ENCODE results near the gene SYT12. TPM values are rescaled to one million over a fixed set of nuclear protein-coding genes. Genes with fewer than 3 reads are reported as not detected.

SYT12 gene
- total and polyA plus RNA-seq, 2 donors (not counting 1 experiment from before 2014, with no cell fraction given): not detected

- Histone ChIP-seq H3K4me2 (replicated peaks; ENCODE audit: low read depth, low read length, poor library complexity, severe bottlenecking) (no peak overlapping the region), H3K9ac (ENCODE audit: low read length) (no peak overlapping the region), H3K4me1 (ENCODE audit: control insufficient read depth in 2 of 2, insufficient read depth in 2 of 2, low read length in 2 of 2) (peaks cover 14 to 19% of the 10 kb centered on the region in 2 donors), H3K36me3 (replicated peaks in 1 of 2; ENCODE audit: control extremely low read depth in 1 of 2, control insufficient read depth in 1 of 2, extremely low read depth in 1 of 2, insufficient read depth in 2 of 2, low read length in 1 of 2) (no peaks in the 10 kb centered on the region), H3K27me3 (replicated peaks in 1 of 4; ENCODE audit: control extremely low read depth in 1 of 4, control insufficient read depth in 3 of 4, insufficient read depth in 4 of 4, low read length in 3 of 4) (peaks cover 0 to 53% (median 24%) of the 10 kb centered on the region in 4 experiments), H3K9me3 (ENCODE audit: control extremely low read depth in 1 of 3, control insufficient read depth in 2 of 3, insufficient read depth in 1 of 3, low read length in 2 of 3) (no peaks in the 10 kb centered on the region), H3K4me3 (ENCODE audit: control extremely low read depth in 1 of 5, extremely low read depth in 1 of 5, insufficient read depth in 1 of 5, low read depth in 2 of 5, low read length in 4 of 5) (no peak overlapping the region), H4K20me1 (ENCODE audit: control insufficient read depth, insufficient read depth, low read length, poor library complexity, severe bottlenecking) (no peaks in the 10 kb centered on the region), H3K79me2 (ENCODE audit: control insufficient read depth, insufficient read depth, low read length) (no peaks in the 10 kb centered on the region), H2AFZ (ENCODE audit: insufficient read depth, low read depth, low read length, poor library complexity, severe bottlenecking) (no peak overlapping the region), H3K27ac (ENCODE audit: low read length in 2 of 2) (no peak overlapping the region)
- DNase-seq: no peak
- ChIA-PET CTCF (no interaction called here), POLR2A (no interaction called here)
- H3K4me3 Mint-ChIP-seq: no peak overlapping the region
- H3K27me3 Mint-ChIP-seq: peaks cover 50% of the 10 kb centered on the region
- H3K9me3 Mint-ChIP-seq (ENCODE audit: insufficient read depth): no peaks in the 10 kb centered on the region
- H3K27ac Mint-ChIP-seq: no peak overlapping the region
- 82% methylated on average over 8 of the region's 8 CpGs for WGBS (ENCODE audit: insufficient coverage)
- peaks cover 16% of the 10 kb centered on the region for H3K4me1 Mint-ChIP-seq
- TF ChIP-seq CTCF (IDR thresholded peaks at IDR 0.05): no peak
- TF ChIP-seq EZH2 (IDR thresholded peaks at IDR 0.05; ENCODE audit: borderline replicate concordance, insufficient read depth, low read depth, low read length, poor library complexity, severe bottlenecking): no peak
- ATAC-seq (ENCODE audit: low read depth): no peak
- intact Hi-C loops (cut with micrococcal nuclease): no loop called here
These were observed 10.8 kb downstream of the SYT12 start for GRCh38 chr11:67033661-67034166.

- intact Hi-C loops (cut with micrococcal nuclease): no loop called here
- H3K4me3 Mint-ChIP-seq: no peak overlapping the region
- CTCF ChIA-PET: no interaction called here
- DNase-seq: no peak
- no peak overlapping the region for H3K4me3 ChIP-seq (ENCODE audit: control extremely low read depth in 1 of 5, extremely low read depth in 1 of 5, insufficient read depth in 1 of 5, low read depth in 2 of 5, low read length in 4 of 5)
- no peak overlapping the region for H3K4me2 ChIP-seq (replicated peaks; ENCODE audit: low read depth, low read length, poor library complexity, severe bottlenecking)
- TF ChIP-seq CTCF (IDR thresholded peaks at IDR 0.05): no peak
- TF ChIP-seq EZH2 (IDR thresholded peaks at IDR 0.05; ENCODE audit: borderline replicate concordance, insufficient read depth, low read depth, low read length, poor library complexity, severe bottlenecking): no peak
- H3K9ac ChIP-seq (ENCODE audit: low read length): no peak overlapping the region
- H3K79me2 ChIP-seq (ENCODE audit: control insufficient read depth, insufficient read depth, low read length): no peaks in the 10 kb centered on the region
- H3K9me3 Mint-ChIP-seq (ENCODE audit: insufficient read depth): no peaks in the 10 kb centered on the region
- no peak overlapping the region for H3K27ac Mint-ChIP-seq
- H2AFZ ChIP-seq (ENCODE audit: insufficient read depth, low read depth, low read length, poor library complexity, severe bottlenecking): no peak overlapping the region
- H3K27me3 ChIP-seq (replicated peaks in 1 of 4; ENCODE audit: control extremely low read depth in 1 of 4, control insufficient read depth in 3 of 4, insufficient read depth in 4 of 4, low read length in 3 of 4): peaks cover 0 to 47% (median 21%) of the 10 kb centered on the region in 4 experiments
- H3K4me1 Mint-ChIP-seq: peaks cover 13% of the 10 kb centered on the region
- peaks cover 11 to 17% of the 10 kb centered on the region in 2 donors for H3K4me1 ChIP-seq (ENCODE audit: control insufficient read depth in 2 of 2, insufficient read depth in 2 of 2, low read length in 2 of 2)
- H3K9me3 ChIP-seq (ENCODE audit: control extremely low read depth in 1 of 3, control insufficient read depth in 2 of 3, insufficient read depth in 1 of 3, low read length in 2 of 3): no peaks in the 10 kb centered on the region
- WGBS (ENCODE audit: insufficient coverage): 76% methylated on average over 5 of the region's 6 CpGs
- no peaks in the 10 kb centered on the region for H4K20me1 ChIP-seq (ENCODE audit: control insufficient read depth, insufficient read depth, low read length, poor library complexity, severe bottlenecking)
- no peaks in the 10 kb centered on the region for H3K36me3 ChIP-seq (replicated peaks in 1 of 2; ENCODE audit: control extremely low read depth in 1 of 2, control insufficient read depth in 1 of 2, extremely low read depth in 1 of 2, insufficient read depth in 2 of 2, low read length in 1 of 2)
- POLR2A ChIA-PET: interaction anchor here (0.7 kb wide), 1 partner anchor 110 kb away, joined by 7 read pairs; no protein-coding TSS in a partner anchor
- no peak overlapping the region for H3K27ac ChIP-seq (ENCODE audit: low read length in 2 of 2)
- no peak for ATAC-seq (ENCODE audit: low read depth)
- peaks cover 44% of the 10 kb centered on the region for H3K27me3 Mint-ChIP-seq
These were observed 11.4 kb downstream of the SYT12 start for GRCh38 chr11:67034350-67034749.

Data from B cell (primary cell).